PC-3 (cell line): ENCODE measurements around the gene FOXP1. TPM values are rescaled to one million over a fixed set of nuclear protein-coding genes. Genes with fewer than 3 reads are reported as not detected.

ENCODE experiments used
- ATAC-seq: fragments of 200-7000 bp; cut with Tn5 transposase; 2 replicates; pipeline ENCODE4 v1.9.1; 2020; ENCODE audit warnings: mild to moderate bottlenecking, moderate library complexity
- BruUV-seq: library from RNA; stranded (reverse); fragments of 400-500 nt; replicated peaks from 2 replicates; lab custom pipeline; 2021; lab: Mats Ljungman, UMichigan
- CTCF ChIA-PET: fragments of 300-600 bp; sonication (Branson Sonifier 250); formaldehyde crosslinking; loops from one replicate; lab custom pipeline; 2022; ENCODE audit warnings: antibody characterized with exemption; lab: Charles Lee
- POLR2A ChIA-PET: fragments of 300-600 bp; sonication (Branson Sonifier 250); formaldehyde crosslinking; loops from one replicate; lab custom pipeline; 2022; ENCODE audit warnings: antibody characterized with exemption; ENCODE audit not compliant: unreplicated experiment; lab: Charles Lee
- DNase-seq: peaks from one replicate; pipeline ENCODE4 v3.0.0-alpha.2; 2015
- H2AFZ ChIP-seq: fragments of 300-600 bp; sonication (generic); 2 replicates; pipeline ENCODE4 v1.6.0; 2016; ENCODE audit warnings: antibody characterized with exemption, low read length
- H3F3A ChIP-seq: fragments of 300-600 bp; sonication (generic); one replicate; pipeline ENCODE4 v1.6.0; 2017; ENCODE audit warnings: antibody characterized with exemption, low read length, control low read depth, mild to moderate bottlenecking; ENCODE audit not compliant: unreplicated experiment
- H3K27ac ChIP-seq: fragments of 300-600 bp; sonication (generic); 2 replicates; pipeline ENCODE4 v1.5.1; 2016; ENCODE audit warnings: mild to moderate bottlenecking, low read length
- H3K27me3 ChIP-seq: fragments of 300-600 bp; sonication (generic); 2 replicates; pipeline ENCODE4 v1.6.1; 2016; ENCODE audit warnings: low read length, mixed read lengths
- H3K36me3 ChIP-seq: fragments of 300-600 bp; sonication (generic); 2 replicates; pipeline ENCODE4 v1.6.1; 2016; ENCODE audit warnings: low read depth, mixed run types, low read length, mixed read lengths
- H3K4me1 ChIP-seq: fragments of 300-600 bp; sonication (generic); 2 replicates; pipeline ENCODE4 v1.5.1; 2016; ENCODE audit warnings: low read length; ENCODE audit not compliant: insufficient read depth
- H3K4me2 ChIP-seq: fragments of 300-600 bp; sonication (generic); 2 replicates; pipeline ENCODE4 v1.6.0; 2016; ENCODE audit warnings: low read length
- H3K4me3 ChIP-seq: fragments of 300-600 bp; sonication (generic); 2 replicates; pipeline ENCODE4 v1.5.1; 2016; ENCODE audit warnings: mild to moderate bottlenecking, low read length, mixed read lengths
- H3K79me2 ChIP-seq: fragments of 300-600 bp; sonication (generic); 2 replicates; pipeline ENCODE4 v1.6.1; 2017; ENCODE audit warnings: low read length, mixed read lengths
- H3K9ac ChIP-seq: fragments of 300-600 bp; sonication (generic); 2 replicates; pipeline ENCODE4 v1.6.0; 2016; ENCODE audit warnings: mild to moderate bottlenecking, low read length
- H3K9me2 ChIP-seq: fragments of 300-600 bp; sonication (generic); replicated peaks from 2 replicates; pipeline ENCODE4 v1.6.1; 2016; ENCODE audit warnings: mixed run types, low read length, mixed read lengths
- H3K9me3 ChIP-seq: fragments of 300-600 bp; sonication (generic); 2 replicates; pipeline ENCODE4 v1.6.1; 2016; ENCODE audit warnings: low read length, mixed read lengths
- H4K20me1 ChIP-seq: fragments of 300-600 bp; sonication (generic); 2 replicates; pipeline ENCODE4 v1.6.1; 2016; ENCODE audit warnings: low read length, mixed read lengths
- CTCF ChIP-seq: fragments of 300-600 bp; sonication (generic); conservative IDR thresholded peaks from 2 replicates; pipeline ENCODE4 v1.5.1; 2017; ENCODE audit warnings: antibody characterized with exemption, low read depth, mild to moderate bottlenecking, low read length
- EZH2 ChIP-seq: fragments of 300-600 bp; sonication (generic); IDR thresholded peaks from one replicate; pipeline ENCODE4 v1.6.1; 2017; ENCODE audit warnings: antibody characterized with exemption, mild to moderate bottlenecking, low read length; ENCODE audit not compliant: unreplicated experiment
- EZH2phosphoT487 ChIP-seq: fragments of 300-600 bp; sonication (generic); IDR thresholded peaks from 2 replicates; pipeline ENCODE4 v1.6.1; 2018; ENCODE audit warnings: mild to moderate bottlenecking, antibody characterized with exemption, low read length, borderline replicate concordance
- intact Hi-C: fragments of 100-400 bp; cut with micrococcal nuclease; formaldehyde crosslinking; loops from 2 replicates; pipeline ENCODE4 v1.9.0; 2023
- total RNA-seq: library from RNA; depleted of rRNA; stranded (reverse); fragments of >200 nt; gene quantifications from 2 replicates; pipeline ENCODE4 v1.2.3, GENCODE V29; 2014

FOXP1 gene
- total RNA-seq, 1 experiment from 2014 or later = 35.3 TPM

- DNase-seq = no peak
- no peak for TF ChIP-seq EZH2
- TF ChIP-seq EZH2phosphoT487 = no peak
- TF ChIP-seq CTCF = no peak
- no peaks in the 10 kb centered on the region for H3K79me2 ChIP-seq
- H2AFZ ChIP-seq = no peak overlapping the region
- ChIA-PET POLR2A (no interaction called here), CTCF (no interaction called here)
- H3K27me3 ChIP-seq = no peaks in the 10 kb centered on the region
- no TSS peak for BruUV-seq
- no peak overlapping the region for H3K4me3 ChIP-seq
- no peak overlapping the region for H3K4me2 ChIP-seq
- peaks cover 13% of the 10 kb centered on the region for H3K4me1 ChIP-seq
- intact Hi-C loops = no loop called here
- H4K20me1 ChIP-seq = no peaks in the 10 kb centered on the region
- H3K9ac ChIP-seq = no peak overlapping the region
- ATAC-seq = no peak
- no peaks in the 10 kb centered on the region for H3K36me3 ChIP-seq
- no peak overlapping the region for H3K27ac ChIP-seq
- no peaks in the 10 kb centered on the region for H3F3A ChIP-seq
- H3K9me2 ChIP-seq = no peaks in the 10 kb centered on the region
- no peaks in the 10 kb centered on the region for H3K9me3 ChIP-seq
These were observed 457.8 kb downstream of the FOXP1 start for GRCh38 chr3:71125738-71126137.

- H3K36me3 ChIP-seq = no peaks in the 10 kb centered on the region
- no peak for ATAC-seq
- H3K9me2 ChIP-seq = no peaks in the 10 kb centered on the region
- H3K4me2 ChIP-seq = no peak overlapping the region
- DNase-seq = no peak
- ChIA-PET POLR2A (no interaction called here), CTCF (no interaction called here)
- no peak overlapping the region for H3K27ac ChIP-seq
- H3K9ac ChIP-seq = no peak overlapping the region
- H3K79me2 ChIP-seq = no peaks in the 10 kb centered on the region
- no peak overlapping the region for H2AFZ ChIP-seq
- intact Hi-C loops = no loop called here
- H3K4me3 ChIP-seq = no peak overlapping the region
- H3K4me1 ChIP-seq = peaks cover 17% of the 10 kb centered on the region
- no peaks in the 10 kb centered on the region for H3F3A ChIP-seq
- no peaks in the 10 kb centered on the region for H3K27me3 ChIP-seq
- BruUV-seq = no TSS peak
- no peak for TF ChIP-seq EZH2phosphoT487
- no peak for TF ChIP-seq EZH2
- TF ChIP-seq CTCF = no peak
- no peaks in the 10 kb centered on the region for H3K9me3 ChIP-seq
- H4K20me1 ChIP-seq = no peaks in the 10 kb centered on the region
These were observed 459.5 kb downstream of the FOXP1 start for GRCh38 chr3:71124048-71124447.

- no peak for DNase-seq
- H3K9me2 ChIP-seq = no peaks in the 10 kb centered on the region
- H3K27ac ChIP-seq = no peak overlapping the region
- no peak for ATAC-seq
- H3K4me1 ChIP-seq = peaks cover 28% of the 10 kb centered on the region
- TF ChIP-seq EZH2 (no peak), EZH2phosphoT487 (no peak), CTCF (no peak)
- no peak overlapping the region for H2AFZ ChIP-seq
- no TSS peak for BruUV-seq
- H4K20me1 ChIP-seq = no peaks in the 10 kb centered on the region
- H3F3A ChIP-seq = no peaks in the 10 kb centered on the region
- no peak overlapping the region for H3K9ac ChIP-seq
- POLR2A ChIA-PET = no interaction called here
- intact Hi-C loops = no loop called here
- H3K36me3 ChIP-seq = no peaks in the 10 kb centered on the region
- H3K9me3 ChIP-seq = no peaks in the 10 kb centered on the region
- no peak overlapping the region for H3K4me3 ChIP-seq
- CTCF ChIA-PET = no interaction called here
- H3K79me2 ChIP-seq = no peaks in the 10 kb centered on the region
- H3K4me2 ChIP-seq = no peak overlapping the region
- no peaks in the 10 kb centered on the region for H3K27me3 ChIP-seq
These were observed 460.9 kb downstream of the FOXP1 start for GRCh38 chr3:71122641-71123040.
